RCC 7860 (cell line): ENCODE data around the gene YTHDF1.
"Not testable (repeated sequence)": the region's sequence is repeated elsewhere in the genome, so short reads cannot be mapped to it uniquely, and the experiment has no call there.

ENCODE experiments used
- DNase-seq: peaks from one replicate; pipeline ENCODE4 v3.0.0-alpha.2; 2015; ENCODE audit warnings: low spot score
- FAIRE-seq: peaks from 2 replicates; lab custom pipeline; 2012; peaks lifted over from hg19 to GRCh38; lab: Jason Lieb, UNC

YTHDF1 gene

GRCh38 chr20:63160641-63161175 lies 55.2 kb downstream of the YTHDF1 start:
- DNase-seq, result no peak
- FAIRE-seq, result no peak

- no peak for FAIRE-seq
- no peak for DNase-seq
Observed at GRCh38 chr20:63159826-63160640, 55.9 kb downstream of the YTHDF1 start.

DNA sequence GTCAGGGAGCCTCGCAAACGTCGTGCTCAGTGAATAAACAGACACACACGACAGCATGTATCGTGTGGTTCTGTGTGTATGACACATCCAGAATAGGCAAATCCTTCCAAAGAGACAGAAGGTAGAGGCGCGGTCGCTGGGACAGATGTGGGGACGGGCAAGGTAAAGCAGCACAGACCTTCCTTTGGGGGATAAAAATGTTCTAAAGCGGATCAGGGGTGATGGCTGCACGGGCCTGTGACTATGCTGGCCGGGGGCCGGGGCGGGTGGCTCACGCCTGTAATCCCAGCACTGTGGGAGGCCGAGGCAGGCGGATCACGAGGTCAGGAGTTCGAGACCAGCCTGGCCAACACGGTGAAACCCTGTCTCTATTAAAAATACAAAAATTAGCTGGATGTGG lies 56.7 kb downstream of the YTHDF1 start:
- not testable (repeated sequence) for FAIRE-seq, DNase-seq

- DNase-seq (no peak), FAIRE-seq (no peak)
Observed at GRCh38 chr20:63158845-63159244, 57.1 kb downstream of the YTHDF1 start.

- FAIRE-seq (no peak), DNase-seq (no peak)
Observed at GRCh38 chr20:63158352-63158751, 57.6 kb downstream of the YTHDF1 start.

DNA sequence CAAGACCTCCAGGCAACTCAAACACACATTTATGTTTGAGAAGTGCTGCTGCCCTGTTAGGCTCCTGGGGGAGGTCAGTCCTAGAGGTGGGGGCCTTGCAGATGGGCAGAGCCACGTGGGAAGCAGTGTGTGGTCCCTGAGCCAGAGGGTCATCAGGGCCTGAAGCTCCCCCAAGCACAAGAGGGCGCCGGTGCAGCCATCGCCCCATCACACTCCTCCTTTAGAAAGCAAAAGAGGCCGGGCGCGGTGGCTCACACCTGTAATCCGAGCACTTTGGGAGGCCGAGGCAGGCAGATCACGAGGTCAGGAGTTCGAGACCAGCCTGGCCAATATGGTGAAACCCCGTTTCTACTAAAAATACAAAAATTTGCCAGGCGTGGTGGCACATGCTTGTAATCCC lies 58.5 kb downstream of the YTHDF1 start:
- FAIRE-seq, DNase-seq: not testable (repeated sequence)

- DNase-seq (no peak), FAIRE-seq (no peak)
Observed at GRCh38 chr20:63156221-63156671, 59.7 kb downstream of the YTHDF1 start.

DNA sequence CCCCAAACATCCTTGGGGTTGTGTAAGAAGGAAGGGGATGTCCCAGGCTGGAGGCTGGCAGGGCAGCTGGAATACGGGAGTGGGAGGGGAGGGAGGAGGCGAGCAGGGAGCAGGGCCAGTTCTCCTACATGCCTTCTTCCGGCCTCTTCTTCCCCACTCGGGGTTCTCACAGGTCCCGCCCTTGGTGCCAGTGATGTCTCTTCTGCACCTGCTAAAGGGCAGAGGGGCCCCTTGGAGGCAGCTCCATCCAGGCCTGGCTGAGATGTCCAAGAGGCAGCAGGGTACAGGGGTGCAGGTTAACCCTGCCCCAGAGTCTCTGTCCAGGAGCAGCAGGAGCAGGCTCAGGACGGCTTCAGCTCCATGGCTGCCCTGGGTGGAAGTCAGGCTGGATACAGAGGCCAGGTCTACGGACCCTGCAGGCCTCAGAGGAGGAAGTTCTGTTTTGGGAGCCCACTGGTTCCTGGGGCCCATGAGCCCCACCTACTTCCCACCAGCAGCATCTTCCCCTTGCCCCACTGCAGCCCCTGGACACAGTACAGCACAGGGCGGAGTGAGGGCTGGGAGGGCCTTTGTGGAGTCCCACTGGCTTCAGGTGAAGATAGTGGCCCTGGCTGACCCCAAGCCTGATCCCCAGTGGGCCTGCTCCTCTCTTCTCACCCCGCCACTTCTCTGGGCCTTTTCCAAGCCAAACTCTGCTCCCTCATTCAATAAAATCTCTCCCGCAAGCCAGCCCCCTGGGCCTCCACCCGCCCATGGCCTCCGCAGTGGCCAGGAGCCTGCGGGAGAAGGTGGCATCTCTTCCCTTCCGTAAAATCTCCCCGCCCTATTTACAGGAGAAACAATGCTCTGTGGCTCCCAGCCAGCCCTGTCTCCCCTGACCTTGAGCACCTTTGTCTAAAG lies 60.4 kb downstream of the YTHDF1 start:
- no peak for FAIRE-seq
- DNase-seq, result no peak

- FAIRE-seq (no peak), DNase-seq (no peak)
Observed at GRCh38 chr20:63154395-63154794, 61.5 kb downstream of the YTHDF1 start.

- DNase-seq, result no peak
- FAIRE-seq, result no peak
Observed at GRCh38 chr20:63153254-63154221, 62.4 kb downstream of the YTHDF1 start.

DNA sequence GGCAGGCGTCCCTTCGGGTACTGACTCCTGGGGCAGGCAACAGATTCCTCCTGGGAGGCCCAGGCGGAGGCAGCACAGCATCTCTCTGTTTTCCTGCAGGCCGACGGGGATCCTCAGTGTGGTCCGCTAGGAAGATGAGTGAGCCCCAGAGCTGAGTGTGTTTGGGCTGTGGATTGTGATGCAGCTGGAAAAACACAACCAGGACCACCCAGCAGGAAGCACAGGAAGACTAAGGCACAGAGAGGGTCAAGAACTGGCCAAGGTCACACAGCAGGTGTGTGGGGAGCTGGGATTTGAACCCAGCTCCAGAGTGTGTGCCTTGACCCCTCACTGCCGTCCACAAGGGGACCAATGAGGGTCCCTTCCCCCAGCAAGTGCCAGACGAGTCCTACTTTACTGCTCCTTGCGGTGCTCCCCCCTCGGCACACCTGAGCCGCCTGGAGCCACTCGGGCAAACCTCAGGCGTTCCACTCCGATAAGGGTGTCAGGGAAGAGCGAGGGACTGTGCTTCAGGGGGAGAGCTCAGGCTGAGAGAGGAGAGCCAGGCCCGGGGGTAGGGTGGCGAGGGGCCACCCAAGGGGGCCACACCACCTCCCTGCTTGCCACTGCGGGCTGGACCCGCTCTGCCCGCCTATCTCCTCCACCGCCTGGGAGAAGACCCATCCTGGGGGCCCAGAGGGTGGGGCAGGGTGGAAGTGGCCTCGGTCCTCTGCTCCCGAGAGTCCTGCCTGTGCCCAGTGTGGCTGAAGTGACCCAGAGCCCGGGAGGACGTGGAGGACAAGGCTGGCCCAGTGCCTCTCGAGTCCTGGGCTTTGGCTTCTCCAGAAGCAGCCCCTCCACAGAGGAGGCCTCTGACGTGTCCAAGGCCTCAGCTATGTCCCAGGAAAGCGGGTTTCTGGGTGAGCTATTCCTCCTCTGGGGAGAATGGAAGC lies 63.3 kb downstream of the YTHDF1 start:
- DNase-seq, result no peak
- FAIRE-seq, result no peak

DNA sequence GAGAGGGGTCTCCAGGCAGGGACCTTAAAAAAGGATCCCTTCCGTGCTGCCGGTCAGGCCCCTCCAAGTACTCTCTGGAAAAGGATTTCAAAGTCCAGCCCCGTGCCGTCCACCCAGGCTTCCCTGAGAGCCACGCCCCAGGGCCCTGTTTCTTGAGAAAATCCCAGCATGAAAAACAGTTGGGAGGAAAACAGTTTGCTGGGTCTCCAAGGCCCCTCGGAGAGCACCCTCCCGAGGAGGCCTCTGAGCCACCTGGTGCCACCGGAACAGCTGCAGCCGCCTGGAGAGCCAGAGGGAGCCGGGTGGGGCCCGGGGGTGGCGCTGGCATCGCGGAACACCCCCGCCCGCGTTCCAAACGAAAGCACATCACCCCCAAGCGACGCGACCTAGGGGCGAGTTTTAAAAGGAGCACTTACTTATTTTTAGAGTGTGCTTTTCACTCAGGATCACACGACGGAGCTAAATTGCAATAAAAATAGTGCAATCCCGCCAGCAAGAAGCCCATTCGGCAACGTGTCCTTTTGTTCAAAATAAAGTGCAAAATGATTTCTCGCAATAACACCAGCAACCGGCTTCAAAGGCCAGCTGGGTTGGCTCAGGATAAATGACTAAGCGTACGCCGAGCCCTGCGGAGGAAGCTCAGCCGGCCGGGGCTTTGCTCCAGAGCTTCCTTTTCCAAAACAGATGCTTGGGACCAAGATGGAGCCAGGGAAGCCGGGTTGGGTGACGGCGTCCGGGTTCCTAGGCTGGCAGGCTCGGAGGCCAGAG lies 64.2 kb downstream of the YTHDF1 start:
- FAIRE-seq (no peak), DNase-seq (no peak)

- FAIRE-seq, result no peak
- no peak for DNase-seq
Observed at GRCh38 chr20:63150911-63151531, 64.9 kb downstream of the YTHDF1 start.

DNA sequence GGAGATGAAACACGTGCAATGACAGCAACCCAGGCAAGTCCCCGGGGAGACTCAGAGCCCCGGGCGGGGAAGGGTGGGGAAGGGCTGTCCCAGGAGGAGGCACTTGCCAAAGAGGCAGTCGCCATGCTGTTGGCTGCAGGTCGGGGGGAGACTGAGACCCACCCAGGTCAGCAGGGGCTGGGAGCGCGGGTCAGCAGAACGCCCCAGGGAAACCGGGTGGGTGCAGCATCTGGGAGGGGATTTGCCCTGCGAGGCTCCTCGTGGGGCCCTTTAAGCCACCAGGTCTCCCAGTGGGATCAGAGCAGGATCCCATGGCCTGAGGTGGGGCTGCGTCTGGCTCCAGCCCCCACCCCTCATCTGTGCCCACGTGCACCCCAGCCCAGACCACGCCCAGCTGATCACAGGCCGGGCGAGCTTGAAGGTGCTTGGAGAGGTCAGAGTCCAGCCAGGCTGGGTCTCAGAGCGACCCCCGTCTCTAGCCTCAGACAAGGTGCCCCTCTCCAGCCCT lies 65.5 kb downstream of the YTHDF1 start:
- DNase-seq (no peak), FAIRE-seq (no peak)

DNA sequence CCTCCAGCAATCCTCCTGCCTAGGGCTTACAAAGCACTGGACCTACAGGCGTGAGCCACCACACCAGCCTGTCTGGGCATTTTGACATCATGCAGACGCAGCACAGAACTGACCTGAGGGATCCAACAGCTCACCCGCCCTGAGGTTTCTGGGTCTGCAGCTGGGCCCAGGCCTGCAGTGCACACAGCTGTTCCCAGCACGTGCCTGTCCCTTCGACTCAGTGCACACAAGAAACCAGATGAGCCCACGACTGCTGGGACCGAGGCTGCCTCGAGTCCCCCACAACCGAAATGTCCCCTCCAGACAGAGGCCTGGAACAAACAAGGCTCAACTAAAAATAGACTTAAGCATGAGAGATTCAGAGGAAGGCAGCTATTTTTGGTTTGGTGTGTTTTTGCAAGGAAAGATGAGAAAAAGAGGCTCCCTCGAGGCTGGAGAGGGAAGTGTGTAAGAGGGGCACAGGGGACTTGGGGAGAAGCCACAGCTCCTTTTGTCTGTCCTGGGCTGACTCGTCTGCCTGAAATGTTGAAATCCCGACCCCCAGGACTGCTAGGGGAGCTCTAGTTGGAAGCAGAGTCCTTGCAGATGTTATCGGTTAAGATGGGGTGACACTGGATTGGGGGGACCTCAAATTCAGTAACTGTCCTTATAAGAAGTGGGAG lies 66.3 kb downstream of the YTHDF1 start:
- no peak for FAIRE-seq
- DNase-seq, result no peak

- FAIRE-seq (no peak), DNase-seq (no peak)
Observed at GRCh38 chr20:63148696-63149095, 67.2 kb downstream of the YTHDF1 start.

GRCh38 chr20:63147532-63147931 lies 68.4 kb downstream of the YTHDF1 start:
- FAIRE-seq (no peak), DNase-seq (no peak)
